ENCODE measurements around the gene ERAS.

The ERAS gene

DNA sequence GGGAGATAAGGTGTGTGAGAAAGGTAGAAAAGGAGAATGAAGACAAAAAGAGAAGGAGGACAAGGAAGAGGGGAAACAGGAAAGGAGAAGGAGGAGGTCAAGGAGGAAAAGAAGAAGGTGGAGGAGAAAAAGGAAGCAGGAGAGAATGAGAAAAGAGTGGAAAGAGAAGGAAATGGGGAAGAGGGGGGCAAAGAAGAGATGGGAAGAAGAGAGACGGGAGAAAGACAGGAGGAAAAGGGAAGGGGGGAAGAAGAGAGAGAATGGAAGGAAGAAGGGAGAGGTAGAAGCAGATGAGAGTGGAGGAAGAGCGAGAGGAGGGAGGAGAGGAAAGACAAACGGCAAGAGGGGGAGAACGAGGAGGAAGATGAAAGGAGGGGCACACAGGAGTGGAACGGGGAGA, 35.8 kb upstream of the ERAS start:
- DNase-seq, result no peak
- Histone ChIP-seq H3K27me3 (replicated peaks in 2 of 5; ENCODE audit: control insufficient read depth in 4 of 5, insufficient read depth in 5 of 5, low read length in 4 of 5) (peaks cover 0 to 2% (median 0%) of the 10 kb centered on the region in 5 experiments), H3K4me1 (ENCODE audit: control extremely low read depth in 1 of 4, control insufficient read depth in 4 of 4, insufficient read depth in 4 of 4, low read length in 3 of 4) (peaks cover 0 to 12% (median 7%) of the 10 kb centered on the region in 4 experiments), H3K27ac (ENCODE audit: insufficient read depth in 1 of 2, low read depth in 1 of 2, low read length in 2 of 2, poor library complexity in 1 of 2, severe bottlenecking in 2 of 2) (peak overlapping the region in 1 of 2 experiments; percentile 7), H3K4me3 (ENCODE audit: control insufficient read depth in 1 of 7, extremely low read depth in 1 of 7, insufficient read depth in 4 of 7, low read depth in 2 of 7, low read length in 6 of 7) (no peak overlapping the region), H3K9me3 (ENCODE audit: control extremely low read depth in 1 of 5, control insufficient read depth in 4 of 5, insufficient read depth in 2 of 5, low read depth in 1 of 5, low read length in 4 of 5) (no peaks in the 10 kb centered on the region), H3K36me3 (ENCODE audit: control insufficient read depth in 4 of 4, insufficient read depth in 4 of 4, low read length in 3 of 4) (no peaks in the 10 kb centered on the region)
- WGBS (ENCODE audit: insufficient coverage), result 83% methylated on average over 5 of the region's 5 CpGs
- POLR2A ChIA-PET, result no interaction called here
- CTCF ChIA-PET, result no interaction called here

DNA sequence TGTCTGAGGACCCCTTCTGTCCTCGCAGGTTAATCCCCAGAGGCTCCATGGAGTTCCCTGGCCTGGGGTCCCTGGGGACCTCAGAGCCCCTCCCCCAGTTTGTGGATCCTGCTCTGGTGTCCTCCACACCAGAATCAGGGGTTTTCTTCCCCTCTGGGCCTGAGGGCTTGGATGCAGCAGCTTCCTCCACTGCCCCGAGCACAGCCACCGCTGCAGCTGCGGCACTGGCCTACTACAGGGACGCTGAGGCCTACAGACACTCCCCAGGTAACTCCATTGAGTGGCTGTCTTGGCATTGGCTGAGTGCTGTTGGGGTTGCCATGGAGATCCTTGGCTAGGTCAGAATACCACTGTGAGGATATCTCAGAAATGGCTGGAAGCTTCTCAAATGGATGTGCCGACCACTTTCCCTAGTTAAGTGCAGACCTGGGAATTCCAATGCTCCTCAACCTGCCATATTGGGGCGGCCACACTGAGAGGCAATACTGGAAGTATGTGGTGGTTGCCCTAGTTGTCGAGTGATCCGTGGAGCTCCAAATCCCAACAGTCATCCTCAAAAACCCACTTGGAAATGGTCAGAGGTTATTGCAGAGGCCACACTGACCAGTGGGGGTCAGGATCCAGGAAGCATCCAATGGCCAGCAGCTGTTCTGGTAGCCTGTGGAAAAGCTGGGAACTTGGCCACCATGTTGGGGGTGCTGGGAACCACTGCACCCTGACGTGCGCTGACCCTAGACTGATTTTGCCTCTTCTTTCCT, 35.1 kb upstream of the ERAS start:
- Histone ChIP-seq H3K9me3 (ENCODE audit: control extremely low read depth in 1 of 5, control insufficient read depth in 4 of 5, insufficient read depth in 2 of 5, low read depth in 1 of 5, low read length in 4 of 5) (no peaks in the 10 kb centered on the region), H3K4me1 (ENCODE audit: control extremely low read depth in 1 of 4, control insufficient read depth in 4 of 4, insufficient read depth in 4 of 4, low read length in 3 of 4) (peaks cover 0 to 12% (median 7%) of the 10 kb centered on the region in 4 experiments), H3K4me3 (ENCODE audit: control insufficient read depth in 1 of 7, extremely low read depth in 1 of 7, insufficient read depth in 4 of 7, low read depth in 2 of 7, low read length in 6 of 7) (no peak overlapping the region), H3K27me3 (replicated peaks in 2 of 5; ENCODE audit: control insufficient read depth in 4 of 5, insufficient read depth in 5 of 5, low read length in 4 of 5) (peaks cover 0 to 2% (median 0%) of the 10 kb centered on the region in 5 experiments), H3K36me3 (ENCODE audit: control insufficient read depth in 4 of 4, insufficient read depth in 4 of 4, low read length in 3 of 4) (no peaks in the 10 kb centered on the region), H3K27ac (ENCODE audit: insufficient read depth in 1 of 2, low read depth in 1 of 2, low read length in 2 of 2, poor library complexity in 1 of 2, severe bottlenecking in 2 of 2) (no peak overlapping the region)
- ChIA-PET CTCF (no interaction called here), POLR2A (no interaction called here)
- no peak for DNase-seq
- 90% methylated on average over 8 of the region's 11 CpGs for WGBS (ENCODE audit: insufficient coverage)

DNA sequence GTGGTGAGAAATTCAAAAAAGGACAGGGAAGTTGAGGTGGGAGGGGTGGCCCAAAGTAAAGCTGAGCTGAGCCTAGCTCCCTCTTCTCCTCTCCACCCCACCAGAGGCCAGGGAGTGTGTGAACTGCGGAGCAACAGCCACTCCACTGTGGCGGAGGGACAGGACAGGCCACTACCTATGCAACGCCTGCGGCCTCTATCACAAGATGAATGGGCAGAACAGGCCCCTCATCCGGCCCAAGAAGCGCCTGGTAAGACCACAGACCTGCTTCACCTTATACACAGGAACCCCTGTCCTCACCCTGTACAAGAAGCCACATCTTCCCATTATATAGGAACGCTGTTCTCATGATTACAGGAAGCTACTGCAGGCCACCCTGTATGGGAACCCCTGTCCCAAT, 34.1 kb upstream of the ERAS start:
- no peaks in the 10 kb centered on the region for H3K36me3 ChIP-seq (ENCODE audit: control insufficient read depth in 4 of 4, insufficient read depth in 4 of 4, low read length in 3 of 4)
- peaks cover 0 to 12% (median 7%) of the 10 kb centered on the region in 4 experiments for H3K4me1 ChIP-seq (ENCODE audit: control extremely low read depth in 1 of 4, control insufficient read depth in 4 of 4, insufficient read depth in 4 of 4, low read length in 3 of 4)
- H3K4me3 ChIP-seq (ENCODE audit: control insufficient read depth in 1 of 7, extremely low read depth in 1 of 7, insufficient read depth in 4 of 7, low read depth in 2 of 7, low read length in 6 of 7), result no peak overlapping the region
- DNase-seq, result no peak
- 90% methylated on average over 7 of the region's 7 CpGs for WGBS (ENCODE audit: insufficient coverage)
- no peaks in the 10 kb centered on the region for H3K9me3 ChIP-seq (ENCODE audit: control extremely low read depth in 1 of 5, control insufficient read depth in 4 of 5, insufficient read depth in 2 of 5, low read depth in 1 of 5, low read length in 4 of 5)
- H3K27me3 ChIP-seq (replicated peaks in 2 of 5; ENCODE audit: control insufficient read depth in 4 of 5, insufficient read depth in 5 of 5, low read length in 4 of 5), result peaks cover 0 to 2% (median 0%) of the 10 kb centered on the region in 5 experiments
- POLR2A ChIA-PET, result interaction anchor here (1.1 kb wide), 1 partner anchor 116 kb away, joined by 3 read pairs; no protein-coding TSS in a partner anchor
- CTCF ChIA-PET, result no interaction called here
- no peak overlapping the region for H3K27ac ChIP-seq (ENCODE audit: insufficient read depth in 1 of 2, low read depth in 1 of 2, low read length in 2 of 2, poor library complexity in 1 of 2, severe bottlenecking in 2 of 2)

DNA sequence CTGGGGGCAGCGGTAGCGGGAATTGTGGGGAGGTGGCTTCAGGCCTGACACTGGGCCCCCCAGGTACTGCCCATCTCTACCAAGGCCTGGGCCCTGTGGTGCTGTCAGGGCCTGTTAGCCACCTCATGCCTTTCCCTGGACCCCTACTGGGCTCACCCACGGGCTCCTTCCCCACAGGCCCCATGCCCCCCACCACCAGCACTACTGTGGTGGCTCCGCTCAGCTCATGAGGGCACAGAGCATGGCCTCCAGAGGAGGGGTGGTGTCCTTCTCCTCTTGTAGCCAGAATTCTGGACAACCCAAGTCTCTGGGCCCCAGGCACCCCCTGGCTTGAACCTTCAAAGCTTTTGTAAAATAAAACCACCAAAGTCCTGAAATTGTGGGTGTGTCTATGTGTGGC, 32.4 kb upstream of the ERAS start:
- DNase-seq, result no peak
- Histone ChIP-seq H3K4me3 (ENCODE audit: control insufficient read depth in 1 of 7, extremely low read depth in 1 of 7, insufficient read depth in 4 of 7, low read depth in 2 of 7, low read length in 6 of 7) (no peak overlapping the region), H3K36me3 (ENCODE audit: control insufficient read depth in 4 of 4, insufficient read depth in 4 of 4, low read length in 3 of 4) (no peaks in the 10 kb centered on the region), H3K27me3 (replicated peaks in 2 of 5; ENCODE audit: control insufficient read depth in 4 of 5, insufficient read depth in 5 of 5, low read length in 4 of 5) (peaks cover 0 to 2% (median 0%) of the 10 kb centered on the region in 5 experiments), H3K9me3 (ENCODE audit: control extremely low read depth in 1 of 5, control insufficient read depth in 4 of 5, insufficient read depth in 2 of 5, low read depth in 1 of 5, low read length in 4 of 5) (no peaks in the 10 kb centered on the region), H3K27ac (ENCODE audit: insufficient read depth in 1 of 2, low read depth in 1 of 2, low read length in 2 of 2, poor library complexity in 1 of 2, severe bottlenecking in 2 of 2) (no peak overlapping the region), H3K4me1 (ENCODE audit: control extremely low read depth in 1 of 4, control insufficient read depth in 4 of 4, insufficient read depth in 4 of 4, low read length in 3 of 4) (peaks cover 0 to 10% (median 6%) of the 10 kb centered on the region in 4 experiments)
- POLR2A ChIA-PET, result no interaction called here
- WGBS (ENCODE audit: insufficient coverage), result 79% methylated on average over 2 of the region's 4 CpGs
- CTCF ChIA-PET, result no interaction called here

DNA sequence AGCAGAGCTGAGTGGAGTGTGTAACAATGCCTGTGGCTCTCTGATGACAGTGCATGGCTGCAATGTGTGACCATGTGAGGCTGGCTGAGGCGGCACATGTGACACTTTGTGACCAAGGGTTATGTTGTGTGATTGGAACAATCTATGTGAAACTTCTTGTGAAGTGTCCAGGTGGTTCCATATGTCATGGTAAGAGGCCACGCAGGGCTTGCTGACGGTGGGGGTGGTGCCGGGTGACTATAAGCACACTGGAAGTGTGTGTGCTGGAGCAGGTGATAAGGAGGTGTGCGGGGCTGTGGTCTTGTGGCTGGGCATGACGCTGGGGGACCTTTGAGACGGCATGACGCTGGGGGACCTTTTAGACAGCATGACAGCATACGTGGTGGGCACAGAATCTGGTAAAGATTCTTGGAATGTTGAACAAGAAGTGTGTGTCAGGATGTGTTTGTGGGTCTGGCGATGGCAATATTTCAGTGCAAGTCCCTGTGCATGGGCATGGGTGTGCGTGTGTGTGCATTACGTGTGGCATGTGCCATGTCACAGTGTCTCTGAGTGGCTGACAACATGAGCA, 31.9 kb upstream of the ERAS start:
- Histone ChIP-seq H3K27ac (ENCODE audit: insufficient read depth in 1 of 2, low read depth in 1 of 2, low read length in 2 of 2, poor library complexity in 1 of 2, severe bottlenecking in 2 of 2) (no peak overlapping the region), H3K9me3 (ENCODE audit: control extremely low read depth in 1 of 5, control insufficient read depth in 4 of 5, insufficient read depth in 2 of 5, low read depth in 1 of 5, low read length in 4 of 5) (no peaks in the 10 kb centered on the region), H3K27me3 (replicated peaks in 2 of 5; ENCODE audit: control insufficient read depth in 4 of 5, insufficient read depth in 5 of 5, low read length in 4 of 5) (peaks cover 0 to 2% (median 0%) of the 10 kb centered on the region in 5 experiments), H3K36me3 (ENCODE audit: control insufficient read depth in 4 of 4, insufficient read depth in 4 of 4, low read length in 3 of 4) (no peaks in the 10 kb centered on the region), H3K4me1 (ENCODE audit: control extremely low read depth in 1 of 4, control insufficient read depth in 4 of 4, insufficient read depth in 4 of 4, low read length in 3 of 4) (peaks cover 0 to 8% (median 5%) of the 10 kb centered on the region in 4 experiments), H3K4me3 (ENCODE audit: control insufficient read depth in 1 of 7, extremely low read depth in 1 of 7, insufficient read depth in 4 of 7, low read depth in 2 of 7, low read length in 6 of 7) (no peak overlapping the region)
- 91% methylated on average over 12 of the region's 12 CpGs for WGBS (ENCODE audit: insufficient coverage)
- ChIA-PET CTCF (no interaction called here), POLR2A (no interaction called here)
- DNase-seq, result peak in 2 of 3 donors; percentile 50 to 72

DNA sequence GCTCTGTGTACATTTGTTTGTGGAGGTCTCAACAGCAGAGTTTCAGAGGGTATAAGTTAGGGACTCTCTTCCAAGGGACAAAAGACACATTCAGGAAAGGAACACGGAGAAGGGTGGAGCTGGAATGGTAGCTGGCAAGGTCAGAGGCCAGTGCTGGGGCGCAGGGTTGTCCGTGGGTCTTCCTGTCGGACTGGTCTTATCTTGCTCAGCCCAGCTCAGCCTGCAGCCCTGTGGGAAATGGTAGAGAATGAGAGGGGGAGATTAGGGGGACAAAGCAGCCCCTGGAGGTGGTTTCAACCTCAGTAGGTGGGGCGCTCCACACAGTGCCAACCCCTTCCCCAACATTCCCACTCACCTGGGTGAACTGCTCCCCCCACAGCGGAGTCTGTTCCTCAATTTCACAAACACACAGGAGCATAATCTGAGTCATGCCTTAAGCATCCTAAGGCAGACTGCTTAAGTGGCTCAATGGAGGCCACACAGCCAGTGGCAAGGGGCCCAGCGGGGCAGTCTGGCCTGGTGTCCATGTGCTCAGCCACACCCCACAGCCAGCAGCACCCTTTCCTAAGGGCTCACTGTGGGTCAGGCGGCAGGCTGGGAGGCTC, 31.3 kb upstream of the ERAS start:
- no peak overlapping the region for H3K27ac ChIP-seq (ENCODE audit: insufficient read depth in 1 of 2, low read depth in 1 of 2, low read length in 2 of 2, poor library complexity in 1 of 2, severe bottlenecking in 2 of 2)
- no peak for DNase-seq
- peaks cover 0 to 2% (median 0%) of the 10 kb centered on the region in 5 experiments for H3K27me3 ChIP-seq (replicated peaks in 2 of 5; ENCODE audit: control insufficient read depth in 4 of 5, insufficient read depth in 5 of 5, low read length in 4 of 5)
- H3K4me1 ChIP-seq (ENCODE audit: control extremely low read depth in 1 of 4, control insufficient read depth in 4 of 4, insufficient read depth in 4 of 4, low read length in 3 of 4), result peaks cover 0 to 5% (median 3%) of the 10 kb centered on the region in 4 experiments
- CTCF ChIA-PET, result no interaction called here
- POLR2A ChIA-PET, result no interaction called here
- no peaks in the 10 kb centered on the region for H3K36me3 ChIP-seq (ENCODE audit: control insufficient read depth in 4 of 4, insufficient read depth in 4 of 4, low read length in 3 of 4)
- H3K4me3 ChIP-seq (ENCODE audit: control insufficient read depth in 1 of 7, extremely low read depth in 1 of 7, insufficient read depth in 4 of 7, low read depth in 2 of 7, low read length in 6 of 7), result no peak overlapping the region
- no peaks in the 10 kb centered on the region for H3K9me3 ChIP-seq (ENCODE audit: control extremely low read depth in 1 of 5, control insufficient read depth in 4 of 5, insufficient read depth in 2 of 5, low read depth in 1 of 5, low read length in 4 of 5)
- WGBS (ENCODE audit: insufficient coverage), result 67% methylated on average over 4 of the region's 8 CpGs

DNA sequence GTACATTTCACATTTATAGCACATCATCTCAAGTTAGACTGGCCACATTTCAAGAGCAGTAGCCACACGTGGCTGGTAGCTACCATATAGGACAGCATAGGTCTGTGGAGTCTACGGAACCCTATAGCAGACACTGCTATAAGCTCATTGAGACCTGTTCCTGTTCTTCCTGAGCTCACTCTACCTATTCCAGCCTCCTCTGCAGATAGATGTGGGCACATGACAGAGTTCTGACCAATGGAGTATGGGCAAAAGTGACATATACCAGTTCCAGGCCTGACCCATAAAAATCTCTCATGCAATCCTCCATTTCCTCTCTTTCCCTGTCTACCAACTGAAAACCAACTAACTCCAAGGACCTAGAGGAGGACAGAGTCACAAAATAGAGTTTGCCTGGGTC, 28.0 kb upstream of the ERAS start:
- ChIA-PET CTCF (no interaction called here), POLR2A (no interaction called here)
- Histone ChIP-seq H3K4me1 (ENCODE audit: control extremely low read depth in 1 of 4, control insufficient read depth in 4 of 4, insufficient read depth in 4 of 4, low read length in 3 of 4) (peaks cover 2 to 19% (median 17%) of the 10 kb centered on the region in 4 experiments), H3K27me3 (replicated peaks in 2 of 5; ENCODE audit: control insufficient read depth in 4 of 5, insufficient read depth in 5 of 5, low read length in 4 of 5) (peaks cover 0 to 2% (median 0%) of the 10 kb centered on the region in 5 experiments), H3K4me3 (ENCODE audit: control insufficient read depth in 1 of 7, extremely low read depth in 1 of 7, insufficient read depth in 4 of 7, low read depth in 2 of 7, low read length in 6 of 7) (no peak overlapping the region), H3K36me3 (ENCODE audit: control insufficient read depth in 4 of 4, insufficient read depth in 4 of 4, low read length in 3 of 4) (no peaks in the 10 kb centered on the region), H3K9me3 (ENCODE audit: control extremely low read depth in 1 of 5, control insufficient read depth in 4 of 5, insufficient read depth in 2 of 5, low read depth in 1 of 5, low read length in 4 of 5) (peaks cover 0 to 5% (median 0%) of the 10 kb centered on the region in 5 experiments), H3K27ac (ENCODE audit: insufficient read depth in 1 of 2, low read depth in 1 of 2, low read length in 2 of 2, poor library complexity in 1 of 2, severe bottlenecking in 2 of 2) (no peak overlapping the region)
- WGBS (ENCODE audit: insufficient coverage), result 77% methylated on average over 2 of the region's 2 CpGs
- DNase-seq, result no peak
